WTC11 (cell line): ENCODE measurements around the gene GALNT18.

Source experiments
- FOXK1 ChIP-seq: sonication (generic); formaldehyde crosslinking; IDR thresholded peaks from 2 replicates; pipeline ENCODE4 v1.8.0; 2022; ENCODE audit warnings: mild to moderate bottlenecking, moderate library complexity, missing genetic modification reagents
- JUN ChIP-seq: sonication (generic); formaldehyde crosslinking; IDR thresholded peaks from 2 replicates; pipeline ENCODE4 v1.8.0; 2023; ENCODE audit warnings: mild to moderate bottlenecking, missing genetic modification reagents
- MAX ChIP-seq: sonication (generic); formaldehyde crosslinking; IDR thresholded peaks from 2 replicates; pipeline ENCODE4 v1.8.0; 2022; ENCODE audit warnings: mild to moderate bottlenecking, missing genetic modification reagents
- SP1 ChIP-seq: sonication (generic); formaldehyde crosslinking; conservative IDR thresholded peaks from 2 replicates; pipeline ENCODE4 v1.8.1; 2022; ENCODE audit warnings: missing genetic modification reagents
- TCF7 ChIP-seq: sonication (generic); formaldehyde crosslinking; IDR thresholded peaks from 2 replicates; pipeline ENCODE4 v1.8.0; 2022; ENCODE audit warnings: mild to moderate bottlenecking, low read depth, missing genetic modification reagents, moderate library complexity
- TF ChIP-seq, protein P1 (sequence below): fragments of 200-600 bp; IDR thresholded peaks from 2 replicates; pipeline ENCODE4 v1.8.0; 2022; ENCODE audit warnings: antibody characterized with exemption

- TF ChIP-seq, protein P1, sequence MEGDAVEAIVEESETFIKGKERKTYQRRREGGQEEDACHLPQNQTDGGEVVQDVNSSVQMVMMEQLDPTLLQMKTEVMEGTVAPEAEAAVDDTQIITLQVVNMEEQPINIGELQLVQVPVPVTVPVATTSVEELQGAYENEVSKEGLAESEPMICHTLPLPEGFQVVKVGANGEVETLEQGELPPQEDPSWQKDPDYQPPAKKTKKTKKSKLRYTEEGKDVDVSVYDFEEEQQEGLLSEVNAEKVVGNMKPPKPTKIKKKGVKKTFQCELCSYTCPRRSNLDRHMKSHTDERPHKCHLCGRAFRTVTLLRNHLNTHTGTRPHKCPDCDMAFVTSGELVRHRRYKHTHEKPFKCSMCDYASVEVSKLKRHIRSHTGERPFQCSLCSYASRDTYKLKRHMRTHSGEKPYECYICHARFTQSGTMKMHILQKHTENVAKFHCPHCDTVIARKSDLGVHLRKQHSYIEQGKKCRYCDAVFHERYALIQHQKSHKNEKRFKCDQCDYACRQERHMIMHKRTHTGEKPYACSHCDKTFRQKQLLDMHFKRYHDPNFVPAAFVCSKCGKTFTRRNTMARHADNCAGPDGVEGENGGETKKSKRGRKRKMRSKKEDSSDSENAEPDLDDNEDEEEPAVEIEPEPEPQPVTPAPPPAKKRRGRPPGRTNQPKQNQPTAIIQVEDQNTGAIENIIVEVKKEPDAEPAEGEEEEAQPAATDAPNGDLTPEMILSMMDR: no peak
- TF ChIP-seq SP1 (no peak), JUN (CRISPR knock-in tag) (no peak), FOXK1 (no peak), MAX (no peak), TCF7 (no peak)
These were observed 158.4 kb downstream of the GALNT18 start for GRCh38 chr11:11463405-11463804.
